Measurements from ENCODE around the gene DENND1A. TPM values are rescaled to one million over a fixed set of nuclear protein-coding genes. Genes with fewer than 3 reads are reported as not detected.

The DENND1A gene
- total RNA-seq, 1 experiment from 2014 or later = 19.7 TPM

DNA sequence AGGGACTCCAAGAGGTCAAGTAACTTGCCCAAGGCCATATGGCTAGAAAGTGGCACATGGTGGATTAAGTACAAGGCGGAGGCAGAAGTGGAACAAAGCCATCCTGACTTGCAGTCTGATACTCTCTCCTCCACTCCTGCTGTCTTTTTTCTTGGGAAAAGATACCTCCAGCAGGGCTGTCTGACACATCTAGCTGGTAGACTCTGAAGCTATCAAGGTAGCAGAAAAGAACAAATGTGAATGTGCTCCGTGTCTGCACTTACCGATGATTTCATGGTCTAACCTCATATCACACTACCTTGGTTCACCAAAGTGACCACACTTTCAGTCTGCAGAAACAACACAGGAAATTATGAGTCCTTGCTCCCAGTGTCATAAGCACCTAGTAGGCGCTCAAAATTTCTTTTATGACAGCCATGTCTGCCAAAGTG is 289.1 kb downstream of the DENND1A start:
- no peak for DNase-seq (ENCODE audit: low read depth, low spot score)
- H3K27me3 ChIP-seq (ENCODE audit: control insufficient read depth, insufficient read depth, low read length) = no peaks in the 10 kb centered on the region
- POLR2A ChIA-PET = no interaction called here
- no peak for TF ChIP-seq POLR2AphosphoS5 (IDR thresholded peaks at IDR 0.05; ENCODE audit: low read depth, low read length)
- TF ChIP-seq TCF7L2 (IDR thresholded peaks at IDR 0.05; ENCODE audit: low read depth, low read length) = no peak
- TF ChIP-seq SIN3A (IDR thresholded peaks at IDR 0.05; ENCODE audit: borderline replicate concordance, insufficient read depth, low read depth, low read length) = no peak
- TF ChIP-seq, protein P1, sequence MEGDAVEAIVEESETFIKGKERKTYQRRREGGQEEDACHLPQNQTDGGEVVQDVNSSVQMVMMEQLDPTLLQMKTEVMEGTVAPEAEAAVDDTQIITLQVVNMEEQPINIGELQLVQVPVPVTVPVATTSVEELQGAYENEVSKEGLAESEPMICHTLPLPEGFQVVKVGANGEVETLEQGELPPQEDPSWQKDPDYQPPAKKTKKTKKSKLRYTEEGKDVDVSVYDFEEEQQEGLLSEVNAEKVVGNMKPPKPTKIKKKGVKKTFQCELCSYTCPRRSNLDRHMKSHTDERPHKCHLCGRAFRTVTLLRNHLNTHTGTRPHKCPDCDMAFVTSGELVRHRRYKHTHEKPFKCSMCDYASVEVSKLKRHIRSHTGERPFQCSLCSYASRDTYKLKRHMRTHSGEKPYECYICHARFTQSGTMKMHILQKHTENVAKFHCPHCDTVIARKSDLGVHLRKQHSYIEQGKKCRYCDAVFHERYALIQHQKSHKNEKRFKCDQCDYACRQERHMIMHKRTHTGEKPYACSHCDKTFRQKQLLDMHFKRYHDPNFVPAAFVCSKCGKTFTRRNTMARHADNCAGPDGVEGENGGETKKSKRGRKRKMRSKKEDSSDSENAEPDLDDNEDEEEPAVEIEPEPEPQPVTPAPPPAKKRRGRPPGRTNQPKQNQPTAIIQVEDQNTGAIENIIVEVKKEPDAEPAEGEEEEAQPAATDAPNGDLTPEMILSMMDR (IDR thresholded peaks at IDR 0.05) = no peak
- TF ChIP-seq, protein P2, sequence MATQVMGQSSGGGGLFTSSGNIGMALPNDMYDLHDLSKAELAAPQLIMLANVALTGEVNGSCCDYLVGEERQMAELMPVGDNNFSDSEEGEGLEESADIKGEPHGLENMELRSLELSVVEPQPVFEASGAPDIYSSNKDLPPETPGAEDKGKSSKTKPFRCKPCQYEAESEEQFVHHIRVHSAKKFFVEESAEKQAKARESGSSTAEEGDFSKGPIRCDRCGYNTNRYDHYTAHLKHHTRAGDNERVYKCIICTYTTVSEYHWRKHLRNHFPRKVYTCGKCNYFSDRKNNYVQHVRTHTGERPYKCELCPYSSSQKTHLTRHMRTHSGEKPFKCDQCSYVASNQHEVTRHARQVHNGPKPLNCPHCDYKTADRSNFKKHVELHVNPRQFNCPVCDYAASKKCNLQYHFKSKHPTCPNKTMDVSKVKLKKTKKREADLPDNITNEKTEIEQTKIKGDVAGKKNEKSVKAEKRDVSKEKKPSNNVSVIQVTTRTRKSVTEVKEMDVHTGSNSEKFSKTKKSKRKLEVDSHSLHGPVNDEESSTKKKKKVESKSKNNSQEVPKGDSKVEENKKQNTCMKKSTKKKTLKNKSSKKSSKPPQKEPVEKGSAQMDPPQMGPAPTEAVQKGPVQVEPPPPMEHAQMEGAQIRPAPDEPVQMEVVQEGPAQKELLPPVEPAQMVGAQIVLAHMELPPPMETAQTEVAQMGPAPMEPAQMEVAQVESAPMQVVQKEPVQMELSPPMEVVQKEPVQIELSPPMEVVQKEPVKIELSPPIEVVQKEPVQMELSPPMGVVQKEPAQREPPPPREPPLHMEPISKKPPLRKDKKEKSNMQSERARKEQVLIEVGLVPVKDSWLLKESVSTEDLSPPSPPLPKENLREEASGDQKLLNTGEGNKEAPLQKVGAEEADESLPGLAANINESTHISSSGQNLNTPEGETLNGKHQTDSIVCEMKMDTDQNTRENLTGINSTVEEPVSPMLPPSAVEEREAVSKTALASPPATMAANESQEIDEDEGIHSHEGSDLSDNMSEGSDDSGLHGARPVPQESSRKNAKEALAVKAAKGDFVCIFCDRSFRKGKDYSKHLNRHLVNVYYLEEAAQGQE (IDR thresholded peaks at IDR 0.05; ENCODE audit: insufficient read depth in 1 of 2, low read depth in 2 of 2, low read length in 1 of 2) = no peak
- no peak overlapping the region for H3K27ac ChIP-seq (ENCODE audit: low read length)
- H3K4me1 ChIP-seq (ENCODE audit: control insufficient read depth, insufficient read depth, low read length) = no peaks in the 10 kb centered on the region
- intact Hi-C loops (cut with micrococcal nuclease; ENCODE audit: unreplicated experiment) (no loop called here), in situ Hi-C loops (cut with HindIII; ENCODE audit: low pct_unique_long_range_greater_than_20kb, low sequenced_read_pairs) (no loop called here)
- H3K9me3 ChIP-seq (ENCODE audit: control insufficient read depth, insufficient read depth, low read depth, low read length) = no peaks in the 10 kb centered on the region
- CTCF ChIA-PET = no interaction called here
- H3K4me3 ChIP-seq (ENCODE audit: low read depth in 2 of 2, low read length in 2 of 2) = no peak overlapping the region
- H3K36me3 ChIP-seq (ENCODE audit: control insufficient read depth, insufficient read depth, low read length) = no peaks in the 10 kb centered on the region
- no peak for ATAC-seq
- BruUV-seq (replicated peaks) = no TSS peak

DNA sequence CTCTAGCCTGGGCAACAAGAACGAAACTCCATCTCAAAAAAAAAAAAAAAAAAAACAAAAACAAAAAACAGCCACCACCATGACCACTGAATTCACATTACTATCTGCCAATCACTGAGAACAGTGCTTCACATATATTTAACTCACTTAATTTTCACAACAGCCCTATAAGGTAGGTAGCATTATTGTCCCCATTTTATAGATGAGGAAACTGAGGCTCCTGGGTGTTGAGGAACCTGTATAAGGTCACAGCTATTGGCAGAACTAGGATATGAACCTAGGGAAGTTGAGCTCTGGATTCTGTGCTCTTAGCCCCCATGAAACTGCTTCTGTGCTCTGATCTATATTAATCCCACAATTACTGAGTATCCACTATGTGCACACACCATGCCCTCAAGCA is 290.2 kb downstream of the DENND1A start:
- DNase-seq (ENCODE audit: low read depth, low spot score) = no peak
- Histone ChIP-seq H3K4me3 (ENCODE audit: low read depth in 2 of 2, low read length in 2 of 2) (no peak overlapping the region), H3K9me3 (ENCODE audit: control insufficient read depth, insufficient read depth, low read depth, low read length) (no peaks in the 10 kb centered on the region), H3K4me1 (ENCODE audit: control insufficient read depth, insufficient read depth, low read length) (no peaks in the 10 kb centered on the region), H3K27me3 (ENCODE audit: control insufficient read depth, insufficient read depth, low read length) (no peaks in the 10 kb centered on the region), H3K36me3 (ENCODE audit: control insufficient read depth, insufficient read depth, low read length) (no peaks in the 10 kb centered on the region), H3K27ac (ENCODE audit: low read length) (no peak overlapping the region)
- in situ Hi-C loops (cut with HindIII; ENCODE audit: low pct_unique_long_range_greater_than_20kb, low sequenced_read_pairs) = no loop called here
- intact Hi-C loops (cut with micrococcal nuclease; ENCODE audit: unreplicated experiment) = no loop called here
- POLR2A ChIA-PET = no interaction called here
- no peak for ATAC-seq
- BruUV-seq (replicated peaks) = no TSS peak
- CTCF ChIA-PET = no interaction called here
- TF ChIP-seq SIN3A (IDR thresholded peaks at IDR 0.05; ENCODE audit: borderline replicate concordance, insufficient read depth, low read depth, low read length) (no peak), TCF7L2 (IDR thresholded peaks at IDR 0.05; ENCODE audit: low read depth, low read length) (no peak), POLR2AphosphoS5 (IDR thresholded peaks at IDR 0.05; ENCODE audit: low read depth, low read length) (no peak)
- TF ChIP-seq, protein P1 (IDR thresholded peaks at IDR 0.05) = no peak
- TF ChIP-seq, protein P2 (IDR thresholded peaks at IDR 0.05; ENCODE audit: insufficient read depth in 1 of 2, low read depth in 2 of 2, low read length in 1 of 2) = no peak
